DND-41 (cell line): Measurements from ENCODE around the gene PLIN3.

Source experiments
- ATAC-seq: fragments of 200-7000 bp; cut with Tn5 transposase; 3 replicates; pipeline ENCODE4 v1.9.1; 2021; ENCODE audit warnings: low read depth; ENCODE audit not compliant: insufficient read depth
- DNase-seq: peaks from one replicate; pipeline ENCODE4 v3.0.0-alpha.2; 2020
- H2AFZ ChIP-seq: 2 replicates; pipeline ENCODE4 v1.6.0; 2012; ENCODE audit warnings: low read depth, low read length
- H3K27ac ChIP-seq: 2 replicates; pipeline ENCODE4 v1.5.1; 2012; ENCODE audit warnings: low read length, inconsistent platforms
- H3K27me3 ChIP-seq: fragments of 200-600 bp; sonication (generic); 2 replicates; pipeline ENCODE4 v1.6.0; 2012; ENCODE audit warnings: low read length, mild to moderate bottlenecking, inconsistent platforms; ENCODE audit not compliant: insufficient read depth, poor library complexity
- H3K36me3 ChIP-seq: 2 replicates; pipeline ENCODE4 v1.5.1; 2012; ENCODE audit warnings: low read length, inconsistent platforms; ENCODE audit not compliant: insufficient read depth
- H3K4me1 ChIP-seq: 2 replicates; pipeline ENCODE4 v1.5.1; 2012; ENCODE audit warnings: mild to moderate bottlenecking, low read length; ENCODE audit not compliant: insufficient read depth
- H3K4me2 ChIP-seq: 2 replicates; pipeline ENCODE4 v1.6.0; 2012; ENCODE audit warnings: mild to moderate bottlenecking, moderate library complexity, low read length, inconsistent platforms; ENCODE audit not compliant: insufficient read depth
- H3K4me3 ChIP-seq, 2 experiments: fragments of 200-600 bp in 1 of 2; shearing (Covaris generic) in 1 of 2; 2 replicates each; pipeline ENCODE4 v1.5.1; 2012 to 2016; ENCODE audit warnings: inconsistent platforms in 2 of 2, low read length in 2 of 2, mild to moderate bottlenecking in 2 of 2, low read depth in 1 of 2, moderate library complexity in 1 of 2
- H3K79me2 ChIP-seq: 2 replicates; pipeline ENCODE4 v1.6.0; 2012; ENCODE audit warnings: low read length, inconsistent platforms; ENCODE audit not compliant: insufficient read depth
- H3K9ac ChIP-seq: 2 replicates; pipeline ENCODE4 v1.6.0; 2012; ENCODE audit warnings: low read depth, mild to moderate bottlenecking, inconsistent platforms, low read length, moderate library complexity
- H3K9me3 ChIP-seq: 2 replicates; pipeline ENCODE4 v1.5.1; 2012; ENCODE audit warnings: low read length, moderate library complexity, mild to moderate bottlenecking, inconsistent platforms; ENCODE audit not compliant: insufficient read depth, severe bottlenecking
- H4K20me1 ChIP-seq: 2 replicates; pipeline ENCODE4 v1.6.0; 2012; ENCODE audit warnings: low read length; ENCODE audit not compliant: insufficient read depth
- CTCF ChIP-seq: IDR thresholded peaks from 2 replicates; pipeline ENCODE4 v1.5.1; 2012; ENCODE audit warnings: borderline replicate concordance, low read length, moderate library complexity, mild to moderate bottlenecking; ENCODE audit not compliant: poor library complexity, severe bottlenecking; ENCODE audit errors: extremely low read depth
- EZH2 ChIP-seq: IDR thresholded peaks from 3 replicates; pipeline ENCODE4 v1.6.1; 2012; ENCODE audit warnings: borderline replicate concordance, low read depth, mild to moderate bottlenecking, moderate library complexity, low read length, inconsistent platforms; ENCODE audit not compliant: severe bottlenecking

PLIN3 gene

GRCh38 chr19:4802711-4803110 lies 64.8 kb downstream of the PLIN3 start:
- Histone ChIP-seq H3K79me2 (no peaks in the 10 kb centered on the region), H3K4me3 (no peak overlapping the region), H3K27me3 (no peaks in the 10 kb centered on the region), H3K9me3 (no peaks in the 10 kb centered on the region), H3K36me3 (peaks cover under 1% of the 10 kb centered on the region; the same call in 1 of the 2 replicates), H3K4me1 (no peaks in the 10 kb centered on the region), H3K4me2 (no peak overlapping the region), H2AFZ (no peak overlapping the region), H4K20me1 (peaks cover 9% of the 10 kb centered on the region), H3K9ac (no peak overlapping the region), H3K27ac (no peak overlapping the region)
- DNase-seq (no peak), ATAC-seq (no peak)
- TF ChIP-seq EZH2 (no peak), CTCF (no peak)

GRCh38 chr19:4801085-4801619 lies 66.3 kb downstream of the PLIN3 start:
- peaks cover 16% of the 10 kb centered on the region for H4K20me1 ChIP-seq
- no peaks in the 10 kb centered on the region for H3K4me1 ChIP-seq
- no peak overlapping the region for H3K4me3 ChIP-seq
- peaks cover 7% of the 10 kb centered on the region for H3K79me2 ChIP-seq
- no peaks in the 10 kb centered on the region for H3K27me3 ChIP-seq
- TF ChIP-seq CTCF: no peak
- TF ChIP-seq EZH2: no peak
- peaks cover 12% of the 10 kb centered on the region for H3K36me3 ChIP-seq
- H2AFZ ChIP-seq: no peak overlapping the region
- no peak for DNase-seq
- H3K4me2 ChIP-seq: no peak overlapping the region
- ATAC-seq: no peak
- H3K27ac ChIP-seq: no peak overlapping the region
- no peak overlapping the region for H3K9ac ChIP-seq
- H3K9me3 ChIP-seq: no peaks in the 10 kb centered on the region

GRCh38 chr19:4800591-4801081 lies 66.8 kb downstream of the PLIN3 start:
- Histone ChIP-seq H3K4me3 (no peak overlapping the region), H3K9me3 (no peaks in the 10 kb centered on the region), H3K36me3 (peaks cover 14% of the 10 kb centered on the region), H3K4me2 (no peak overlapping the region), H3K9ac (no peak overlapping the region), H3K79me2 (peaks cover 10% of the 10 kb centered on the region), H3K4me1 (no peaks in the 10 kb centered on the region), H2AFZ (no peak overlapping the region), H4K20me1 (peaks cover 16% of the 10 kb centered on the region), H3K27ac (no peak overlapping the region), H3K27me3 (no peaks in the 10 kb centered on the region)
- DNase-seq: no peak
- TF ChIP-seq CTCF (no peak), EZH2 (no peak)
- ATAC-seq: no peak
